ENCODE measurements around the gene SYNDIG1.

SYNDIG1 gene

DNA sequence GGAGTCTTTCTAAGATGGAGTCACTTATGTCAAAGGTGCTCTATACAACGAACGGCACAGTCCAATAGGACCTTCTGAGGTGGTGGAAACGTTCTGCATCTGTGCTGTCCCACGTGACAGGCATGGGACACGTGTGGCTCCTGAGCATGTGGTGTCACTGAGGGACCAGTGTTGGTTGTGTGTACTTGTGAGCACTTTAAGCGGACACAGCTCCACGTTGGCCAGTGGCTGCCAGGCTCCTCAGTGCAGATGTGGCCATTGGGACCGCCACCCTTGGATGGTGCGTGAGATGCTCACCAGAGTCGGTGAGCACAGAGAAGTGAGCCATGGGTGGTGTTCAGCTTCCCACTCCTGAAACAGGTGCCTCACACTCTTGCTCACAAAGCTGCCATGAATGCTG, 110.0 kb downstream of the SYNDIG1 start:
- Histone ChIP-seq H3K9ac (no peak overlapping the region), H3K27ac (no peak overlapping the region), H3K27me3 (no peaks in the 10 kb centered on the region), H3K9me3 (no peaks in the 10 kb centered on the region), H3K36me3 (no peaks in the 10 kb centered on the region), H3K4me2 (no peak overlapping the region), H4K20me1 (no peaks in the 10 kb centered on the region), H3K4me1 (peaks cover 30% of the 10 kb centered on the region), H3K4me3 (no peak overlapping the region)
- TF ChIP-seq Cebpa-rat (IDR thresholded peaks at IDR 0.05): no peak

DNA sequence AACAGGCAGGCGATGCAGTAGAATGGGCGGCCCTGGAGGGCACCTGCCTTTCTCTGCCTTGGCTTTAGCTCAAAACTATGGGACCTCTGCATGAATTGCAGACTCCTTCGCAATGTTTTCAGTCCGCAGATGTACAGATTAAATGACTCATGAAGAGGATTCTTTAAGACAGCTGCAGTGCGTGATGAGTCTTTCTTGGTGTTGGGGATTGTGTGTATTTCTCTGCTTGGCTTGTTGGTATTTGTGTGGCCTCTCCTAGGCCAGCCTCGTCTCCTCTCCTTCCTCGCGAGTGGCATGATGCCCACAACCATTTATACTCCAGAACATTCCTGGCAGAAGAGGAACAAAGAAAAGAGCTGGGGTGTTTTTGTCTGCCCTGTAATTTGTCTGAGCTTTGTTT, 110.6 kb downstream of the SYNDIG1 start:
- H3K9ac ChIP-seq: no peak overlapping the region
- no peaks in the 10 kb centered on the region for H3K9me3 ChIP-seq
- no peak overlapping the region for H3K27ac ChIP-seq
- H3K36me3 ChIP-seq: no peaks in the 10 kb centered on the region
- H3K4me3 ChIP-seq: no peak overlapping the region
- peaks cover 35% of the 10 kb centered on the region for H3K4me1 ChIP-seq
- no peaks in the 10 kb centered on the region for H3K27me3 ChIP-seq
- no peak for TF ChIP-seq Cebpa-rat (IDR thresholded peaks at IDR 0.05)
- H4K20me1 ChIP-seq: no peaks in the 10 kb centered on the region
- no peak overlapping the region for H3K4me2 ChIP-seq

DNA sequence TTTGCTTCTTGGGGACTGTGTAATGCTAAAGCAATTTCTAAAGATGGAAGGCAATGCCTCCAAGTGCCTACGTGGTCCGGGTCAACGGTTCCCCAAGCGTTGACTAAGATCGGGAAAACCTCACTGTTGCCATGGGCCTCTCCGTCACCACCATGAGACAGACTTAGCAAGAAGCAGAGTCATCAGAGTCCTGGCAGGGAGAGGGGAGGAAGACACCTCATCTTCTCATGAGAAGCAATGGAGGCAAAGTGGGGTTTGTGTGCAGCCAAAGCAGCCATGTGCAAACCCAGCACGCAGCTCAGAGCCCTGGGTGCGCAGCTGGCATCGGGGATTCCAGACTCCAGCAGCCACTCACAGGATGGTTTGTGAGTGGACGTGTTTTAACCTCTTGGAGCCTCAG, 111.4 kb downstream of the SYNDIG1 start:
- peaks cover 43% of the 10 kb centered on the region for H3K4me1 ChIP-seq
- no peak for TF ChIP-seq Cebpa-rat (IDR thresholded peaks at IDR 0.05)
- no peaks in the 10 kb centered on the region for H3K27me3 ChIP-seq
- no peak overlapping the region for H3K4me2 ChIP-seq
- H3K27ac ChIP-seq: no peak overlapping the region
- no peak overlapping the region for H3K4me3 ChIP-seq
- H3K36me3 ChIP-seq: no peaks in the 10 kb centered on the region
- no peaks in the 10 kb centered on the region for H3K9me3 ChIP-seq
- no peaks in the 10 kb centered on the region for H4K20me1 ChIP-seq
- no peak overlapping the region for H3K9ac ChIP-seq

DNA sequence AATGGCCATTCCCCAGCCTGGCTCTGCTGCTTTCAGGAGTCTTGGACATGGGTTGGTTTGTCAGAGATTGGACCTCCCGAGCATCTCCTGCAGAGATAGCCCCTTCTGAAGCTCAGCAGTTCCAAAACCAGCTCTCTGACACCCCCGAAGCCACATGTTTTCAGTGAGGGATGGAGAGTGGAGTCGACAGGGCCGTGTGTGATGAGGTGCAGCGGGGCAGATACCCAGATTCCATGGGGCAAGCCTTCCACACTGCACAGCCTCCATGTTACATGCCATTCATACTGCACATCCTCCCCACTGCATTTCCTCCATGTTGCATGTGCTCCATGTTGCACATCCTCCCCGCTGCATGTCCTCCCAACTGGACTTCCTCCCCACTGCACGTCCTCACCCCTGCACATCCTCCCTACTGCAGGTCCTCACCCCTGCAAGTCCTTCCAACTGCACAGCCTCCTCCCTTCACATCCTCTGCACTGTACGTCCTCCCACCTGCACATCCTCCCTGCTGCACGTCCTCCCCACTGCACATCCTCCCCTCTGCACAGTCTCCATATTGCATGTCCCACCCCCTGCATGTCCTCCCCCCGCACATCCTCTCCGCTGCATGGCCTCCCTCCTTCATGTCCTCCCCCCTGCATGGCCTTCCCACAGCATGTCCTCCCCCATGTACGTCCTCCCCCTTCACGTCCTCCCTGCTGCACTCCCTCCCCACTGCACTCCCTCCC, 112.2 kb downstream of the SYNDIG1 start:
- H3K36me3 ChIP-seq: no peaks in the 10 kb centered on the region
- no peaks in the 10 kb centered on the region for H3K27me3 ChIP-seq
- no peak overlapping the region for H3K27ac ChIP-seq
- H3K4me3 ChIP-seq: no peak overlapping the region
- no peaks in the 10 kb centered on the region for H4K20me1 ChIP-seq
- TF ChIP-seq Cebpa-rat (IDR thresholded peaks at IDR 0.05): no peak
- H3K9me3 ChIP-seq: no peaks in the 10 kb centered on the region
- H3K4me2 ChIP-seq: no peak overlapping the region
- no peak overlapping the region for H3K9ac ChIP-seq
- H3K4me1 ChIP-seq: peaks cover 51% of the 10 kb centered on the region

DNA sequence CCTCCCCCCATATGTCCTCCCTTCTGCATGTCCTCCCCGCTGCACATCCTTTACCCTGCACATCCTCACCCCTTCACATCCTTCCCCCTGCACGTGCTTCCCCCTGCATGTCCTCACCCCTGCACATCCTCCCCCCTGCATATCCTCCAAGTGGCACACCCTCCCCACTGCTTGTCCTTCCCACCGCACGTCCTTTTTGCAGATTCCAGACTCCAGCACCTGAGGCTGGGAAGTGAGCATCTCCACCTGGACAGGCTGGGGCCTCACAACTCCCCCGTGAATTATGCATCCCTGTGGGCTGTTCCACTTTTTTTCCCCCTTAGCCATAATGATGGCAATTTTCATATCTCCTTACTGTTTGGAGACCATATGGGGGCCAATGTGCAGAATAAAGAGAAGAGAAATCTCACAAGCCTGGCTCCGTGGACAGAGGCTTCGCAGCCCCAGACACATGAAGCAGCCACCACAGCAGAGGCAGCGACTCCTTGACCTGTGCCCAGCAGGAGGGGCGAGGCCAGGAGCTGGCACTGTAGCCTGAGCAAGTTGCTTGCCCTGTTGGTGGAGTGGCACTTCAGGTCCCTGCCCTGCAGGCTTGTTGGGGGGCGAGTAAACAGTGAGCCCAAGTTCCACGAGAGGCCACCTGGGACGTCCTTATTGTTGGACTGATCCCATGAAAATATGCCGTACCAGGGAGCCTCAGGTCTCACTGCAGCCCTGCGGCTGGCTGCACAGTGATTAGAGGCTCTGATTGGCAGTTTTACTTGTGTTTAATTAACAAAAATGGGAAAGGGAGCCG, 113.1 kb downstream of the SYNDIG1 start:
- H3K4me1 ChIP-seq: peaks cover 52% of the 10 kb centered on the region
- H4K20me1 ChIP-seq: no peaks in the 10 kb centered on the region
- no peak overlapping the region for H3K9ac ChIP-seq
- no peaks in the 10 kb centered on the region for H3K27me3 ChIP-seq
- H3K9me3 ChIP-seq: no peaks in the 10 kb centered on the region
- H3K36me3 ChIP-seq: no peaks in the 10 kb centered on the region
- no peak for TF ChIP-seq Cebpa-rat (IDR thresholded peaks at IDR 0.05)
- H3K4me2 ChIP-seq: no peak overlapping the region
- no peak overlapping the region for H3K4me3 ChIP-seq
- H3K27ac ChIP-seq: no peak overlapping the region

DNA sequence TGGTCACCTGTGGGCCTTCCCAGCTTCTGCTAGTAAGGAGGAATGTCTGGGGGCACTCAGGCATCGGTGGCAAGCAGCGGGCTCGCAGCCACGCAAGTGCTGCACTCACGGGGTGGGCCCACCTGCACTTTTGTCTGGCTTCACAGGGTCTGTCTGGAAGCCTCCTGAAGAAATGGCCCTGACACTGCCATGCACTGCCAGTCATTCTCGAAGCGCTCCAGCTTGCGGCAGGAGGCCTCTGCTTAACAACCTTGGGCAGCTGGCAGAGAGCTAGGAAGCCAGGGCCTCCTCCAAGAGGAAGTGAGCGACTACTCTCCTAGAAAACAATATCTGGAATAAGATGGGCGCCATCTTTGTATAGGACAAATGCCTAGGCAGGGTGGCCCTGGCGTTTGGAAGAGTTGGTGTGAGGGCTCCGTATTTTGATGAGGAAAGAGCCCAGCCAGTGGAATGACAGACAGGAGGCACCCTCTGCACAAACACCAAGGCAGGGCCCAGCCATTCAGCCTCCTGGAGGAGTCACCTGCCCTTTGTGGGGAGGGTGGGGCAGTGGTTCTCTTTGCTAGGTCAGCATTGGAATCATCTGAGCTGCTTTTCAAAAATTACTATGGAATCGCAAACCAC, 113.9 kb downstream of the SYNDIG1 start:
- Histone ChIP-seq H4K20me1 (no peaks in the 10 kb centered on the region), H3K4me1 (peaks cover 59% of the 10 kb centered on the region), H3K9me3 (no peaks in the 10 kb centered on the region), H3K27me3 (no peaks in the 10 kb centered on the region), H3K4me2 (0 out of 2 replicates have a peak overlapping the region, but pooled peaks have one; percentile 86), H3K4me3 (no peak overlapping the region), H3K36me3 (no peaks in the 10 kb centered on the region), H3K9ac (no peak overlapping the region), H3K27ac (no peak overlapping the region)
- TF ChIP-seq Cebpa-rat (IDR thresholded peaks at IDR 0.05): no peak

DNA sequence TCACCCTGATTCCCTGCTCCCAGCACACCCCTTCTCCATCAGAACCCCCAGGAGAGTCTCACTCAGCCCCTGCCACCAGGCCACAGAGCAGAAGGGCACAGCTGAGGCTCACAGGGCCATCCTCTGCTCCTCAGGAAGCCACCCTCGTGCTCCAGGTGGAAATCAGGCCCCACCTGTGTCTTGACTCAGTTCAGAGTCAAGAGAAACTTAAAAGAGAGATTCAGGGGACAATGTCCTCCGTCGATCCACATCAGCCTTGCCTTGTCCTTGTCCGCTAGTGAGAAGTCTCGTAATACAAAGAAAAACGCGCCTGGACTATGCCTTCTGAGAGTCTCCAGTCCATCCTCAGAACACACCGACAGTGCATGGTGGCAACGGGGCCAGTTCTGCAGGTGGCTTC, 114.6 kb downstream of the SYNDIG1 start:
- Histone ChIP-seq H3K4me1 (peaks cover 67% of the 10 kb centered on the region), H3K4me2 (peak overlapping the region; percentile 86)

DNA sequence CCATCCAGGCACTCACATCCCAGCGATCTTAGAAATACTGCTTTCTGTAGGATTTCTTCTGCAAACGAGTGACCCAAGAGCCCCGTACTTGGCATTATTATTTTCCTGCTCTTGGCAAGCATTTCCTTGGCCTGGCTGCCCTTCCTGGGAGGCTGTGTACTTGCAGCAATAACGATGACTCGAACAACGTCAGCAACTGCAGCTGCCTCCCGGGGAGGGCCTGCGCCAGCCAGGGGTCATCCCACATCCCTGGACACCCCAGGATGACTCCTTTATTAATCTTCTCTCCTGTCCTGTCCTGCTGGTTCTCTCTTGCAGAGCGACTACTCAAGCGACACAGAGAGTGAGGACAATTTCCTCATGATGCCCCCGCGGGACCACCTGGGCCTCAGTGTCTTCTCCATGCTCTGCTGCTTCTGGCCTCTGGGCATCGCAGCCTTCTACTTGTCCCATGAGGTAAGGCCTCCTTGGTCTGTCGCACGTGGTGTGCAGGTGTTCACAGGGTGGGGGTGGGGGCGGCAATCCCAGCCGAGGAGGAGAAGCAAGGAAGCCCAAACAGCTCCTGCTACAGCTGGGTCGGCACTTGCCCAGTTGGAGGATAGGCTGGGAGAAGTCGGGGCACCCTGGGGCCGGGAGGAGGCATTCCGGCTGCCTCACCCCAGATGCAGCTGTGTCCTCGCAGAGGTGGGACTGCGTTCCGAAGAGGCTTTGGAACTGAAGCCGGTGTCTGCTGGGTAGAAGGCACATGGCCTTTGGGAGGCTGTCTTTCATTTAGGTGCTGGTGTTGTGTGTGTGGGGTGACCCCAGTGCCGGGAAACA, 115.3 kb downstream of the SYNDIG1 start:
- H3K4me1 ChIP-seq: peaks cover 74% of the 10 kb centered on the region
- H3K4me3 ChIP-seq: no peak overlapping the region
- peak overlapping the region; percentile 86 for H3K4me2 ChIP-seq
- H3K9ac ChIP-seq: 0 out of 2 replicates have a peak overlapping the region, but pooled peaks have one; percentile 24
- H3K36me3 ChIP-seq: no peaks in the 10 kb centered on the region
- H3K27ac ChIP-seq: peak overlapping the region; percentile 33
- no peaks in the 10 kb centered on the region for H4K20me1 ChIP-seq
- no peaks in the 10 kb centered on the region for H3K27me3 ChIP-seq
- no peak for TF ChIP-seq Cebpa-rat (IDR thresholded peaks at IDR 0.05)
- H3K9me3 ChIP-seq: no peaks in the 10 kb centered on the region

More for the DNA sequence above, 114.6 kb downstream of the SYNDIG1 start:
- no peaks in the 10 kb centered on the region for H3K36me3 ChIP-seq
- no peak overlapping the region for H3K4me3 ChIP-seq
- 0 out of 2 replicates have a peak overlapping the region, but pooled peaks have one; percentile 33 for H3K27ac ChIP-seq
- no peaks in the 10 kb centered on the region for H3K27me3 ChIP-seq
- H3K9ac ChIP-seq: 0 out of 2 replicates have a peak overlapping the region, but pooled peaks have one; percentile 24
- no peak for TF ChIP-seq Cebpa-rat (IDR thresholded peaks at IDR 0.05)
- H3K9me3 ChIP-seq: no peaks in the 10 kb centered on the region
- H4K20me1 ChIP-seq: no peaks in the 10 kb centered on the region

DNA sequence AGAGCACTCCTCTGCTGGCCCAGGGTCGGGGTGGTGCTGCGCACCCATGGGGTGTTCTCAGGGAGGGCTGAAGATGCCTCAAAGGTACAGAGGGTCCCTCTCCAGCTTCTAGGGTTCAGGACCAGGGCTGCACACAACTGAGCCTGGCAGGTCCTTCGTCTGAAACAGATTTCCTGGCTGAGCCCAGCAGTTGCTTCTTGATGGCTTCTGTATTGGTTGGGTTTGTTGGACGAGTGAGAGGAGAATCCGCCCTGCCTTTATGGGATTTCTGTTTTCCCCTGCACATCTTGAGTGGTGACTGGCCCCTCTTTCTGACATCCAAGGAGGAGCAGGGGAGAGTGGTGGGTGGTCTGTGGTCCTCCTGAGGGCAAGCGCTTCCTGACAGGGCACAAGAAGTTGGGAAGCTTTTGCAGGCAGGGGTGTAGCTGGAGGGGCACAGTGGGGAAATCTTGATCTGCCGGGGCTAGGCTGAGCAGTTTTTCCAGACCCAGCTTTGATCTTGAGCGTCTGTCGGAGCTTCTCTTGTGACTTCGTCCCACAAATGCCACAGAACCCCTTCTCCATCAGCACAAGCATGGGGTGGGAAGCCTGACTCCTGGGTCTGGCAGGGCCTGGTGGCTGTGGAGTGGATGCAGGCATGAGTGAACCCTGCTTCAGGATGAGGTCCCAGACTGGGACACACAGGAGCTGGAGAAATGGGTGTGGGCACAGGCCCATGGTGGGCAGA, 116.5 kb downstream of the SYNDIG1 start:
- peaks cover 86% of the 10 kb centered on the region for H3K4me1 ChIP-seq
- H3K27ac ChIP-seq: no peak overlapping the region
- H3K9ac ChIP-seq: no peak overlapping the region
- H3K27me3 ChIP-seq: no peaks in the 10 kb centered on the region
- no peaks in the 10 kb centered on the region for H4K20me1 ChIP-seq
- peak overlapping the region; percentile 86 for H3K4me2 ChIP-seq
- H3K36me3 ChIP-seq: no peaks in the 10 kb centered on the region
- no peak overlapping the region for H3K4me3 ChIP-seq
- no peak for TF ChIP-seq Cebpa-rat (IDR thresholded peaks at IDR 0.05)
- no peaks in the 10 kb centered on the region for H3K9me3 ChIP-seq
